Activated effector memory CD4-positive, alpha-beta T cell treated with Interleukin-2 at 50 U/mL for 16 hours (primary cell): ENCODE results near the gene GNG2.

Source experiments
- DNase-seq: peaks from one replicate; pipeline ENCODE4 v3.0.0-alpha.2; 2020

Gene GNG2

DNA sequence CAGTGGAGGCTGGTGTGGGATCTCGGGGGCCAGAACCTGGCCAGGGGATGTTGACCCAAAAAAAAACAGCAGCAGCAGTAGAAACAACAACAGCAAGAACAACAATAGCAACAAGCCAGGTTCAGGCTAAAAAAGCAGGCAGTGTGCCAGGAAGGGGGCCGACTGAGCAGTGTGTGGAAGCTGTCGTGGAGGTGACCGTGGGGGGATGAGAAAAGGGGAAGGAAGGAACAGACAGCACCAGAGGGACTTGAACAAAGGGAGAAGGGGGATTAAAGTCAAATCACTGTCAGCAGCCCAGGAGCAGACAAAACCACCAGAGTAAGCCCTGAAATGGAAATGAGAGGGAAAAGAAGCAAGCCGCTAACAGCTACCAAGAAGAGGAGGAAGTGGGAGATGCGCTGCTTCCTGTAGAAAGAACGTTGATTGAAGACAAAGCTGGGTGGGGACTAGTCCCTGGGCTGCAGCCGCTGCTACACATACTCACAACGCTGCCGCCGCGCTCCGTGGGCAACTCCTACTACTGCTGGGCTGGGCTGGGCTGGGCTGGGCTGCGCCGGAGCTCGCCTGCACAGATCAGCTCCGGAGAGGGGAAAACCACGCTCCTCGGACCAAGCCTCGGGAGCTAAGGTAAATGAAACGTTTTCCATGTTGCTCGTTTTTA, at the start of gene GNG2:
GNG2 (plus strand) TSS at position 449 of the 661 bp plus-strand sequence. CDS start 90,067 bp downstream, outside the sequence.
- DNase-seq, result peak; percentile 75

DNA sequence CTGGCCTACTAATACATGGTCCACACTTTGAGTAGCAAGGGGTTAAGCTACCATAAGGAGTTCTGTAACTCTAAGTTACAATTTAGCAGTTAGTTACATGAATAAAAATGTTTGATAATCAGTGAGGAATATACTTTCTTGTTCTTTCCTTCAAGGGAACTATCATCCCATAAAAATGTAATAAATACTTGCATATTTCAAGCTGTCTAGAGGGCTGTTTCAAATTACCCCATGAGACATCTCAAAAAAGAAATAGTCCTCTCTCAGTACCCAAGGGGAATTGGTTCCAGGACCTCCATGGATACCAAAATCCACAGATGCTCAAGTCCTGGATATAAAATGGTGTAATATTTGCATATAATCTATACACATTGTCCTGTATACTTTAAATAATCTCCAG, 48.7 kb upstream of the GNG2 start:
- no peak for DNase-seq

DNA sequence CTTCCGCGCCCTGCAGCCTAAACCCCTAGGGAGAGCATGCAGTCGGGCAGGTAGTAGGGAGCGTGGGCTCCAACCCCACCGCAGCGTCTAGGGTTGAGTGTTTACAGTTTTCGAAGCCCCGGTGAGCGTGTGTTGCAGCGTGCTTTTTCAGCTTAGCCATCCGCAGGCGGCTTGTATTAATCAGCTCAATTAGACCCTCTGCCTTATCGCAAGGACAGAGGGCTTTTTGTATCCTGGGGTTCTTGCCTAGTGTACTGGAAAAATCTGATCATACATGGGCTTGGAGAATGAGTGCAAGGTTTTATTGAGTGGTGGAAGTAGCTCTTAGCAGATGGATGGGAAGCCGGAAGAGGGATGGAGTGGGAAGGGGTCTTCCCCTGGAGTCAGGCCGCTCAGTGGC, 44.4 kb upstream of the GNG2 start:
- no peak for DNase-seq

DNA sequence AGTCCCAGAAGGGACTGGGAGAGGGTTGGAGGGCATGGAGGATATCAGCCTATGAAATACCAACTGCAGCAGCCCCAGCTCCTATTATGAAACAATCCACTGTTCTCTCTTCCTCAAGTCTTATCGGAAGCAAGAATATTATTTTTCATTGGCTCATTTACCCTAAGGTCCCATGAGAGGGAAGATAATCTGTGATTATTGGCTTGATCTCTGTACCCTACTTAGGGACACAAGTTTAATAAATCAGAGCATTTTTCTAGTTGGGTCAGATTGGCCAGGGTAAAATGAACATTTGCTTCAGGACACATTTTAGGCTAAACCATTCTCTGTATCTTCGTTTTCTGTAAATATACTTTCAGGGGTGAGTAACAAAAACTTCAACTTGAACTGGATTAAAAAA, 43.1 kb upstream of the GNG2 start:
- DNase-seq, result no peak

DNA sequence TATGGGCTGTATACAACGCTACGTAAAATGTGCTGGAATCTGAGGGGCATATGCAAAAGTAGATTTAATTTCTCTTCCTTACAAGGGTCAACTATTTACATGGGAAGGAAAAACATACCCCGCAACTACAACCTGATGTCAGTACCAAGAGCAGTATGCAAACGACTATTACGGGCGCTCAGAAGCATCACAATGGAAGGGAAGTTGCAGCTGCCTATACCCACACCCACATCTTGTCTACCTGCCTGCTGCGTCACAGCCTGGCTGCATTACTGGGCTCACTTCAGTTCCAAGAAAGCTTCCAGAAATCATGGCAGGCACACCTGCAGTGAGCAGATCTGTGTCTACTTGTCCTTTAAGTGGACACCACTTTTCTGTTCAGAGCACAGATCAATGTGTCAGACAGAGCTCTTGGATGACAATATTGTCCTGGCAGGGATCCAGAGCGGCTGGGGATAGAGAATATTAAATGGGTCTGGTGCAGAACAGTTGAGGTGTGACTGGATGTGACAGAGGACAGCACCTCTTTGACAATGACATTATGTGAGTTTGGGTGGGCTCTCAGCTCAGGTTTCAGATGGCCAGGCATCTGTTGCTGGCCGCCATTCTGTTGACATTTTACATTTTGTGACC, 41.5 kb upstream of the GNG2 start:
- no peak for DNase-seq

DNA sequence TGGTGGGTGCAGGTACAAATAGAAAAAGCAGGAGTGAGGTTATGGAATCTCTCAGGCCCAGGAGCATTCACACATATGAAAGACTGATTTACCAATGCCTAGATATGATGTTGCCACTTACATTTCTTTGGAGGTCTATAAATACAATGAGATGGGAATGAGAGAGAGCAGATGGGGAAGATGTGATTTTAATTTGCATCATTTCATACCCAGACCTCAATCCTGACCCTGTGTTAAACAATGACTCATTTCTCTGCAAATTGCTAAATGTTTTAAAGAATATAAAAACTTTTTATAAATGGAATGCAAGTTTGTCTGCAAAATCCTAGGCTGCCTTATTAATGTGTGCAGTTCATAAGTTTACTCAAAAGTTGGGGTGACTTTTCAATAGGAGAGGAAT, 38.6 kb upstream of the GNG2 start:
- no peak for DNase-seq

DNA sequence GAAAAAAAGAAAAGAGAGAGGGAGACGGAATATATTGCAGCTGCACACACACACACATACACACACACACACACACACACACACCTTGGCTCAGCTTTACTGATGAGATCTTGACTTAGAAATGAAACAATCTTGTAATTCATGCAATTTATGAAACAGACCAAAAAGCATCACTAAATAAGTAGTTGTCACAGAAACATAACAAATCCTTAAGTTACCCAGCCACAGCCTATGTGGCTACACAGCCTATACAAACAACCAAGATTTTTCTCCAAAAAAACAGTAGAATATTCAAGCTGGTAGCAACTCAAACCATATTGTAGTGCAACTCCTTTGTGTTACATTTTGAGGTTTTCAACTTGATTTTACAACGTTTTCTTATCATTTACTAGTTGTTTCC, 37.9 kb upstream of the GNG2 start:
- DNase-seq, result no peak

DNA sequence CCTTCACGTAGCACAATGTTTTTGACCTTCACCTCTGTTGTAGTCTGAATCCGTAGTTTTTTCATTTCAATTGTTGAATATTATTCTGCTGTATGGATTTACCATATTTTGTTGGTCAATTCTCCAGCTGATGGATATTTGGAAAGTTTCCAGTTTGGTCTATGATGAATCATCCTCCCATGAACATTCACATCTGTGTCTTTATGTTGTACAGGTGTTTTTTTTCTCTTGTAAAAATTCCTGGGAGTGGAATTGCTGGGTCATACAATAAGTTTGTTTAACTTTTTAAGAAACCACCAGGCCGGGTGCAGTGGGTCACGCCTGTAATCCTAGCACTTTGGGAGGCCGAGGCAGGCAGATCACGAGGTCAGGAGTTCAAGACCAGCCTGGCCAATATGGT, 36.7 kb upstream of the GNG2 start:
- no peak for DNase-seq

DNA sequence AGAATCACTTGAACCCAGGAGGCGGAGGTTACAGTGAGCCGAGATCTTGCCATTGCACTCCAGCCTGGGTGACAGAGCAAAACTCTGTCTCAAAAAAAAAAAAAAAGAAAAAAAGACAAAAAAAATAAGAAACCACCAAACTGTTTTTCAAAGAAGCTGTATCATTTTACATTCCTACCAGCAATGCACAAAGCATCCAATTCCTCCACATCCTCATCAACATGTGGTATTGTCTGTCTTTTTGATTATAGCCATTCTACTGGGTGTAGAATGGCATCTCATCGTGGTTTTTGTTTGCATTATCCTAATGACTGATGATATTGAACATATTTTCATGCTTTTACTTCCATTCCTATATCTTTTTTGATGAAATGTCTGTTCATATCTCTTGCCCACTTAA, 36.2 kb upstream of the GNG2 start:
- DNase-seq, result no peak

DNA sequence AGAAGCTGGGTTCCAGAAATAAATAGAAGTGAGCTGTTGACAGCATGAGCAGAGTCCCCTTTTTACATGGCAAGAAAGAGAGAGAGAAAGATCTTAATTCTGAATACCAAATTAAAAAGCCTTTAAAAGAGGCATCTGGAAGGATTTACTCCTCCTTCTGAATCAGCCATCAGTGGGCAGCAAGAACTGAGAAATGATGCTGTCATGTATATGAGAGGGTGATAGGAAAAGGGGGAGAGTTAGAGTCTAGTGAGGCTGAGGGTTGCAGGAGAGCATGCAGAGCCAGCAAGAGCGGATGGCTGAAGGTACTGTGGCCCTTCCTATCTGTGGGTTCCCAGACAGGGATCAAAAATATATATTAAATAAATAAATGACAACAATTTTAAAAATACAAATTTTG, 34.5 kb upstream of the GNG2 start:
- DNase-seq, result no peak

DNA sequence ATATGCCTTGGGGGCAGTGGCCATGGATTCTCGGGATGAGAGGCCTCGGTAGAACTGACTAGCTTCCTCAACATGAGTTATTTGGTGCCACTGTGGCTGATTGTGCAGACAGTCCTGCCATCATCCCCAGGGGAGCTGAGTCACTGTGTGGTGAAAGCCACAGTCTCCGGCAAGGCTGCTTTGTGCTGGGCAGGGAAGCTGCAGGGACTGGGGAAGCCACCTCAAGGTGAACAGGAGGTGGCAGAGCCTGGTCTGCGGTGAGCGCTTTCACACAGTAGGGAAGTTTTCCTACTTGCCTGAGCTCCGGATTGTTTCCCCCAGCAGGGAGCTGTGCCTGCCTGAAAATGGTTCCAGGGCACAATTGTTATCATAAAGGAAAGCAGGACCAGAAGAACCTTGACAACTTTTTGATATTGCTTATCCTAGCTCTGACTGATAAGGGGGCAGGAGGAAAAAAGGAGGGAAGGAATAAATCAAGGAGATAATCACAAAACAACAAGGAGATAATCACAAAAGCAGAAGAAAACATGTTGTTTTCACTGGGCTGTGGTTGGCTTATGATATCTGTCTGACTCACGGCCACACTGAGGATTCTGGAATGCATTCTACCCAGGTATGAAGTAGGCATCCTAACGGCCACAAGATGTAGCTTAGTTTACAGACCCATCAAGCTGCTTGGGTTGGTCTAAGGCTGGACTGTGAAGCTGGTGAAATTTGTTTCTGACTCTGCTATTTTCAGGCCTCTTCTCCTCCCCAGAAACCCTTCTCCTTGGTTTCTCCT, 32.2 kb upstream of the GNG2 start:
- DNase-seq, result peak; percentile 55

DNA sequence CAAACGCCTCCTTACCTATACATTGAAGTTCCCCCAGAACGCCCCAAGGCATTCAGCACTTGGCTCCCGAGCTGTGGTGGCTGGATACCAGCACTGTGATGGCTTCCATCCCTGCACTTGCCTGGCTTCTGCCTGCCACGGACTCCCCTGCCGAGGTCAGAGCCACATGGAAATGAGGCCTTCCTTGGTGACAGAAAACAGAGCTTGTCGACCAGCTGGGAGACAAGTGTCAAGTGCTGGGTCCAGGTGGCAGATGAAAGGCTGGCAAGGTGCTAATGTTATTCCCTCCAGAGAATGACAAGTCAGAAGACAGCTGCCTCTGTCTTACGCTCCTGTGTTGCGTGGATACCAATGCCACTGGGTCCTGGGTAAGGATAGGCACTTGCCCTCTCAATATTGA, 26.2 kb upstream of the GNG2 start:
- DNase-seq, result no peak

DNA sequence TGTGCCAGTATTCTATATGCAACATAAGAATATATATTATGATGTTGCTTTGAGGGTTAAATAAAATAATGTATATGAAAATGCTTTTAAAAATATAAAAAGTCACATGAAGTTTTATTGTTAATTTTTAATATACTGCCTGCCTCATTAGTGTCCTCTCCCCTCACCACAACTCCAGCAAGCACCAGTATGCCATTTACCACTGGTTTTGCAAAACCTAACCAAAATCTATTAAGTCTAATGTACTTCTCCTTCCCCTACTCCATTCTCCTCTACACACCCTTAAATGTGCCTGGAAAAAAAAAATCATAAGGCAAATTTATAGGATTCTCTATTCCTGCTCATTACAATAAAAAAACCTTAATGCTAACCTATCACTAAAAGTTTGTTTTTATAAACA, 24.0 kb upstream of the GNG2 start:
- no peak for DNase-seq

DNA sequence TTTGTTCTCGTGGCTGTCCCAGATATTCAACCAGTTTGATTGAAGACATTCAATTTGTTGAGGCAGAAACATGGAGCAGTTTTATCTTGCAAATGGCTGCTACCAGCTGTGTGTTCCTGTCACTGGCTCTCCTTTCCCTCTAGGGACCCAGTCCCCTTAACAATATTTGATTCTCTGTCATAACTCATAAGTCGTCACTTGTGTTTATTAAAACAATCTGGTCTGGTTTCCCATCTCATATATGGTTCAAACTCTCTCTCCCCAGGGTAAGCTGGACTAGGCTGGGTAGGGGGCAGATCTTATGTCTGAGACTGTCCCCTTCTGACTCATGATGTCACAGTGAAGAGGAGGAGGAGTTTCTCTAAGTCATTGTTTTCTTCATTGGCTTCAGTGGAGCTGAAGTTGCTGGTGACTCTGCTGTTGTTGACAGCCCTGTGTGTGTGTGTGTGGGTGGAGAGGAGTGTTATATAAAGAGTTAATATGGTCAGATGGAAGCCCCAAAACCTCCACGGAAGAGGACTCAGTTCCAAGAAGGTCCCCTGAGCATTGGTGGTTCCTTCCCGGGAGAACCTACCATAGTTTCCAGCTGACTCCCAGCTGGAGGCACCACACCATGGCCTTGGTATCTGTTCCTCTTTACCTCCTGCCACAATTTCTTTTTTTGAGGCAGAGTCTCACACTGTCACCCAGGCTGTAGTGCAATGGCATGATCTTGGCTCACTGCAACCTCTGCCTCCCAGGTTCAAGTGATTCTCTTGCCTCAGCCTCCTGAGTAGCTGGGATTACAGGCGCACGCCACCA, 16.1 kb upstream of the GNG2 start:
- DNase-seq, result no peak

DNA sequence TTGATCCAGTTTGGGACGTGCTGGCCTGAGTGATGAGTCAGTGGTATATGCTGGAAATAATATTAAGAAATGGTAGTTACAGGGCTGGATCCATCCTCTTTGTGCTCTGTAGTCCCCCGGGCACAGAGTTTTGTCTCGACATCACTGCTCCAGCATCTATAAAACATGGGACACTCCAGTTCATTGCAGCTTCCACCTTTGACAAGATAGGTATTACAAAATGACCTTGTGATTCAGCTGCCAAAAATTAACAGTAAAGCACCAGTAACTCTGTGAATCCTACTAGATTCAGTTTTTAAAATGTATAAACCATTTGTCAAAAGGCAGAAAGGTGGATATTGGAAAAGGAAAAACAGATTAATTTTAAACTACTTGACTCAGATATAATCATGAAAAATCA, 14.6 kb upstream of the GNG2 start:
- DNase-seq, result no peak

DNA sequence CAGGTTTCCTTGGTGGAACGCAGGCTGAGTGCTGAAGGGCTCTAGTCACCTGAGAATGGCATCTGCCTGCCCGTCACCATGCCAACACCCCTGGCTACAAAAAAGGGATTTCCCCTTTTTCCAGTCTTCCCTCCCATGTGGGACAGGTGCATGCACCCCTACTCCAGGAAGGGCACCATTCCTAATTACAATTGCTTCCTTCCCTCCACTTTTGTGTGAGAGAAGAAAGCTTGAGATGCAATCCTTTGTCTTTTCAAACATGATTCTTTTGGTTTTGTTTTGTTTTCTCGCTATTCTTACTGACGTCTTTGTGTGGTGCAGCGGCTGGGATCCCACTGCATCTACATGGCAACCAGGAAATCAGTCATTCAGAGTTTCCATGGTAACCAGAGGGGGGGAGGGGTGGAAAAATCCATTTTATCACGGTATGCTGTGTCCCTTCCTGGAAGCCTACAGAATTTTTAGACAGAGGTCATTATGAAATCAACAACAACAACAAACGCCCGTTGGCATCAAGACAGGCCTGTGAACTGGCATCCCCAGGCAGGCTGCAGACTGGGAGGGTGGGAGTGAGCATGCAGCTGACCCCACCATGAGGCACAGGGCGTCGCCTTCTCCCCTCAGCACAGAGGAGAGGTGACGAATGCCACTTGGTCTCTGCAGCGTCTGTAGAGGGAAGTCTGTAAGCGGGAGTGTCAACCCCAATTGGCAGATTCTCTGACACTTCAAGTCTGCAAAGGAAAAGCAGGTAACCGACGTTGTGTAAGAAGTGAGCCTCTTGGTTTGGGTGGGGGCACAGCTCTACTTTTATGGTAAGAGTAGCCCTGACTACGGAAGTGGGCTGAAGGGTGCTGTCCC, 13.6 kb upstream of the GNG2 start:
- DNase-seq, result peak; percentile 75

DNA sequence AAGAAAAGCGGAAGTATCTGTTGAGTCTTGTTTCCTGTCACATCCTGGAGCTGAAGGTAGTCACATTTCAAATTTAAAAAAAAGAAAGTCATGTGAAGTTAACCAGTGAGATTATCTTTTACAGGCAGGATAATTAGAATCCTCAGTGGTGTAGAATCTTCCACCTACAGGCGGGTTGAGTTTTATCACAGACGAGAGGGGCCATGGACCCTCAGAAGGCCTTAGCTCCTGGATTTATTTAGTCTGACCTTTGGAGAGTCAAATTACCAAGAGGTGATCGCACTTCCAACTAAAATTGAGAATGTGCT, 13.0 kb upstream of the GNG2 start:
- DNase-seq, result no peak

DNA sequence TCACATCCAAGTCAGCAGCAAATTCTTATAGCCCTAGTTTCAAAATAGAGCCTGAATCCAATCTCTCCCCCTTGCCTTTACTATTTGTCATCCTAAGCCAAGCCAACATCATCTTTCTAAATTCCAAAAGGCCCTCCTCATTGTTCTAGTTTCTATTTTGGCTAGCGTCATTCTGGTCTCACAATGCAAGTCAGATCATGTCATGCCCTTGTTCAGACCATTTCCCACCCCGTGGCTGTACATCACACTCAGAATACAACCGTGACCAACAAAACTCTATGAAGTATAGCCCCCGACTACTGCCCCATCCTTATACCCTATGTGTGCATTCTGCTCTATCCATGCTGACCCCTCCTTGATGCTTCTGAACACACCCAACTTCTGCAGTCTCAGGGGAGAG, 12.3 kb upstream of the GNG2 start:
- DNase-seq, result no peak

DNA sequence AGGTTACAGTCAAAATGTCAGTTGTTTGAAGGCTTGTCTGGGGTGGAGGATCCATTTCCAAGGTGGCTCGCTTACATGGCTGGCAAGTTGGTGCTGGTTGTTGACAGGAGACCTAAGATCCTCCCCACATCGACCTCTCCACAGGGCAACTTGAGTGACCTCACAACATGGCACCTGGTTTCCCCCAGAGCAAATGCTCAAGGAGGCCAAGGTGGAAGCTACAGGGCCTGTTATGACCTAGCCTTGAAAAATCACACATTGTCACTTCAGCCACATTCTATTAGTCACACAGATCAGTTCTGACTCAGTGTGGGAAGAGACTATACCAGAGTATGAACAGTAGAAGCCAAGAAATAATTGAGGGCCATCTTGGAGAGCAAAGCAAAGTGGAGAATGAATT, 11.3 kb upstream of the GNG2 start:
- DNase-seq, result no peak

DNA sequence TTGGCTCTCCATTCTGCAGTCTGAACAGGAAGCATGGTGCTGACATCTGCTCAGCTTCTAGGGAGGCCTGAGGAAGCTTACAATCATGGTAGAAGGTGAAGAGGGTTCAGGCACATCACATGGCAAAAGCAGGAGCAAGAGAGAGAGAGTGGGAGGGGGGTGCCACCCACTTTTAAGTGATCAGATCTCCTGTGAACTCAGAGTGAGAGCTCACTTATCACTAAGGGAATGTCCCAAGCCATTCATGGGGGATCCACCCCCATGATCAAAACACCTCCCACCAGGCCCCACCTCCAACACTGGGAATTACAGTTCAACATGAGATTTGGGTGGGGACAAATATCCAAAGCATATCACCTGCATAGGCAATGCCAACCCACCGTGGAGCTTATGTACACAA, 9.8 kb upstream of the GNG2 start:
- DNase-seq, result no peak

DNA sequence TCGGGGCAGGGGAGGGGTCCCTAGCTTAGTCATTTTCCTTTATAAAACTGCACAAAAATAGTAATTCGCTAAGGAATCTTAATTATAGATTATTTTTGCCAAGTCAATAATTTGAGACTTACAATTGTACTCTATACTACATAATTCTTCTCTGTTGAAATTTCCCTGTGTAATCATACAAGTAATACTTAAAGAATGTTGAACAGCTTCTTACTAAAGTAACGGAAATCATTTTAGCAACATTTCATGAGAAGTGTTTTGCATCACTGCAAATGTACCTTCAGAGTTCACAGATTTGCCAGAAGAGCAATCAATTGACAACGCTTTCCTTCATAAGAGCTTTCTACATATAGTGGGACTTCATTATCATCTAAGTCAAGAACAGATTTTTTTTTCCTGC, 7.9 kb upstream of the GNG2 start:
- DNase-seq, result no peak

DNA sequence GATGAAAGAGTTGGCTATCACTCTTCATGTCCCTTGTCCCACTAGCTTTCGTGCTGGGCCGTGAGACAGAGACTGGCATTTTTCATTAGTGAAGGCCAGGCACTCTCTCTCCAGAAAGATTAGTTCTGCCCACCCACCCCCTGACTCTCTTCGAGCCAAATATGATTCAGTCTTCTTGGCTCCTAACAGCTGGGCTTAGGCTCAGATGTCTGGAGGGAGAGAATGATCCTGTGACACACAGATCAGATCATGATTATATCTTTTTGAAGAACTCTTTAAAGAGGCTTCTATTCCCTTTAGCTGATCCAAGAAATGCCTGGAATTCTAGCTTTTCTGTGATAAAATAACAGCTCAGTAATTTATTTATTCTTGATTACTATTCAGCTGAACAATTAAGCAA, 5.2 kb upstream of the GNG2 start:
- DNase-seq, result no peak

DNA sequence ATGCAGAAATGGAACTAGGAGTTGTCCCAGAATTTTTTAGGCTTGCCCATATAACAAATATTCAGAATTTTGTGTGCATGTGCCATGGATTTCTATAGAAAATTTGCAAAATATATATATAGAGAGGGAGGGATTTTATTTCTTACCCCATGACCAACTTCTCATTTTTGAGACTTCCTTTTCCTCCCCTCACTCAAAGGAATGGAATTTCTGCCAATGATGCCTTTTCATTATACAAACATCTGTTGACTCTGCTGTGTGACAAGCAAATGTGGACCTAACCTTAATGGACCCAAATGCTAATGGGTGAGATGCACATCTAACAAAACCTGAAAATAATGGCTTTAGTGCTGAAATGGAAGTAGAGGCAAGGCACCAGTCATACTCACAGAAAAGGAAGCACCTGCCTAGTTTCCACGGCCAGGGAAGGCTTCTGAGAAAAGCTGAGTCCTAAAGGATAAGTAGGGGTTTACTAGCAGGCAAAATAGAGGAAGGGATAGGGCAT, 3.6 kb upstream of the GNG2 start:
- no peak for DNase-seq
